Cardiac fibroblast (primary cell): ENCODE results near the gene GDPGP1.
"Not testable (repeated sequence)": the region's sequence is repeated elsewhere in the genome, so short reads cannot be mapped to it uniquely, and the experiment has no call there.

ENCODE experiments used
- DNase-seq, 2 donors: peaks; one replicate each; pipeline versions ENCODE4 v3.0.0 to v3.0.0-alpha.2; 2010; ENCODE audit warnings: low read depth in 2 of 2
- H3K4me3 ChIP-seq, 2 donors: replicated peaks in 1 of 2; 1 replicate in 1 of 2; 2 replicates in 1 of 2; pipeline ENCODE4 v1.5.1; 2011; ENCODE audit warnings: low read depth in 2 of 2, low read length in 2 of 2, mild to moderate bottlenecking in 2 of 2, moderate library complexity in 1 of 2
- TF ChIP-seq, protein P1 (sequence below): IDR thresholded peaks from one replicate; pipeline ENCODE4 v1.5.1; 2011; ENCODE audit warnings: low read depth, mild to moderate bottlenecking, low read length, inconsistent platforms

The GDPGP1 gene

GRCh38 chr15:90248789-90249202 is 14.8 kb downstream of the GDPGP1 start:
- TF ChIP-seq, protein P1, sequence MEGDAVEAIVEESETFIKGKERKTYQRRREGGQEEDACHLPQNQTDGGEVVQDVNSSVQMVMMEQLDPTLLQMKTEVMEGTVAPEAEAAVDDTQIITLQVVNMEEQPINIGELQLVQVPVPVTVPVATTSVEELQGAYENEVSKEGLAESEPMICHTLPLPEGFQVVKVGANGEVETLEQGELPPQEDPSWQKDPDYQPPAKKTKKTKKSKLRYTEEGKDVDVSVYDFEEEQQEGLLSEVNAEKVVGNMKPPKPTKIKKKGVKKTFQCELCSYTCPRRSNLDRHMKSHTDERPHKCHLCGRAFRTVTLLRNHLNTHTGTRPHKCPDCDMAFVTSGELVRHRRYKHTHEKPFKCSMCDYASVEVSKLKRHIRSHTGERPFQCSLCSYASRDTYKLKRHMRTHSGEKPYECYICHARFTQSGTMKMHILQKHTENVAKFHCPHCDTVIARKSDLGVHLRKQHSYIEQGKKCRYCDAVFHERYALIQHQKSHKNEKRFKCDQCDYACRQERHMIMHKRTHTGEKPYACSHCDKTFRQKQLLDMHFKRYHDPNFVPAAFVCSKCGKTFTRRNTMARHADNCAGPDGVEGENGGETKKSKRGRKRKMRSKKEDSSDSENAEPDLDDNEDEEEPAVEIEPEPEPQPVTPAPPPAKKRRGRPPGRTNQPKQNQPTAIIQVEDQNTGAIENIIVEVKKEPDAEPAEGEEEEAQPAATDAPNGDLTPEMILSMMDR = no peak
- DNase-seq = no peak
- no peak overlapping the region for H3K4me3 ChIP-seq

GRCh38 chr15:90249203-90249863 is 15.3 kb downstream of the GDPGP1 start, which contains the start of gene TTLL13:
TSS of gene TTLL13 (plus strand) at chr15:90249556. CDS start at chr15:90250631, 1,075 bp downstream.
- TF ChIP-seq, protein P1 = no peak
- peak within 1 kb of the TSS; percentile 64 to 68 for H3K4me3 ChIP-seq
- DNase-seq = peak; percentile 79 to 88

GRCh38 chr15:90257776-90258175 is 23.8 kb downstream of the GDPGP1 start:
- H3K4me3 ChIP-seq = no peak overlapping the region
- DNase-seq = no peak
- TF ChIP-seq, protein P1 = no peak

GRCh38 chr15:90259524-90259923 is 25.5 kb downstream of the GDPGP1 start:
- H3K4me3 ChIP-seq = no peak overlapping the region
- TF ChIP-seq, protein P1 = no peak
- peak in 1 of 2 donors; percentile 63 for DNase-seq

DNA sequence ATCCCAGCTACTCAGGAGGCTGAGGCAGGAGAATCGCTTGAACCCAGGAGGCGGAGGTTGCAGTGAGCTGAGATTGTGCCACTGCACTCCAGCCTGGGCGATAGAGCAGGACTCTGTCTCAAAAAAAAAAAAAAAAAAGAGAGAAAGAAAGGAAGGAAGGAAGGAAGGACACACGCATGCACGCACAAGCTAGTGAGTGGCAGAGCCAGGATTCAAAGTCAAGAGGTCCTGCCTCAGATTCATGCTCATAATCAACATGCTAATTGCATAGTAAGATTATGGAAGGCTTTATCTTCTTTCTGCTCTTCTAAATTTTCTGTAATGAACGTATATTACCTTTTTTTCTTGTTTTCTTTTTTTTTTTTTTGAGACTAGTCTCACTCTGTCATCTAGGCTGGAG is 26.7 kb downstream of the GDPGP1 start:
- DNase-seq, H3K4me3 ChIP-seq: not testable (repeated sequence)

DNA sequence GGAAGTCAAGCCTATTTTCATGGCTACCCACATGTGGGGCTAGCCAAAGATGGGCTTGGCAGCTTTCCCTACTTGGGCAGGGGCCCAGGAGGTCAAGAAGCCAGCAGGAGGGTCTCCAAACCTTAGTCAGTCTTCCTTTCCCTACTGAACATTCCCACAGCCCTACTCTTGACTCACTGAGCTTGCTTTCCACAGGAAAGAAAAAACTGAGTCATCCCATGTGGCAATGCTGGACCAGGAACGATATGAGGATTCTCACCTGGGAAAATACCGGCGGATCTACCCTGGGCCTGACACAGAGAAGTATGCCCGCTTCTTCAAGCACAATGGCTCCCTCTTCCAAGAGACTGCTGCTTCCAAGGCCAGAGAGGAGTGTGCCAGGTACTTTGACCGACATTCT is 27.8 kb downstream of the GDPGP1 start:
- TF ChIP-seq, protein P1 = no peak
- H3K4me3 ChIP-seq = no peak overlapping the region
- peak; percentile 59 to 72 for DNase-seq

GRCh38 chr15:90262426-90262825 is 28.4 kb downstream of the GDPGP1 start:
- DNase-seq = no peak
- no peak overlapping the region for H3K4me3 ChIP-seq
- TF ChIP-seq, protein P1 = no peak
